ENCODE results near the gene TPCN2.
"Not testable (repeated sequence)": the region's sequence is repeated elsewhere in the genome, so short reads cannot be mapped to it uniquely, and the experiment has no call there.

Gene TPCN2

DNA sequence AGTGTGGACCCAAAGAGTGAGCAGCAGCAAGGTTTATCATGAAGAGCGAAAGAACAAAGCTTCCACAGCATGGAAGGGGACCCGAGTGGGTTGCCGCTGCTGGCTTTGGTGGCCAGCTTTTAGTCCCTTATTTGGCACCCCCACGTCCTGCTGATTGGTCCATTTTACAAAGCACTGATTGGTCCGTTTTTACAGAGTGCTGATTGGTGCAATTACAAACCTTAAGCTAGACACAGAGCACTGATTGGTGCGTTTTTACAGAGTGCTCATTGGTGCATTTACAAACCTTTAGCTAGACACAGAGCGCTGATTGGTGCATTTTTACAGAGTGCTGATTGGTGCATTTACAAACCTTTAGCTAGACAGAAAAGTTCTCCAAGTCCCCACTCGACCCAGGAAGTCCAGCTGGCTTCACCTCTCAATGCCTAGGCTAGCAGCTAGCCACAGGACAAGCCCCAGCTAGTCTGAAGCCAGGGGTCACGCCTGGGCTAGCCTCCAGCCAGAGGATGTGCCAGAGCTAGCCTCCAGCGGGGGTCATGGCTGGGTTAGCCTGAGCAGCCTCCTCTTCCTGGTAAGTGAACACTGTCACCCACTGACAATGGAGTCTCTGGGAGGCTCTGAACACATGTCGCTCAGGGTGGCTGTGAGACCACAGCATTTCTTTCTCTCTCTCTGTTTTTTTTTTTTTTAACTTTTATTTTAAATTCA is 100.8 kb downstream of the TPCN2 start:
- H4K91ac ChIP-seq (ENCODE audit: low read depth, low read length); H3K4me3 ChIP-seq (ENCODE audit: low read depth, low read length); H3K14ac ChIP-seq (ENCODE audit: low read length); H3K9me3 ChIP-seq (ENCODE audit: insufficient read depth, low read depth, low read length); H2AK5ac ChIP-seq (ENCODE audit: low read length); H4K12ac ChIP-seq (ENCODE audit: low read depth, low read length); H2BK5ac ChIP-seq (ENCODE audit: low read depth, low read length, poor library complexity); H3K4me1 ChIP-seq (ENCODE audit: control insufficient read depth in 1 of 2, insufficient read depth in 2 of 2, low read length in 2 of 2); H3K79me2 ChIP-seq (ENCODE audit: control insufficient read depth, insufficient read depth, low read length, poor library complexity); H3K18ac ChIP-seq (ENCODE audit: low read length); H3K9ac ChIP-seq (ENCODE audit: low read length); H2BK120ac ChIP-seq (ENCODE audit: insufficient read depth, low read length, poor library complexity); H4K8ac ChIP-seq (ENCODE audit: low read depth, low read length); H3K79me1 ChIP-seq (ENCODE audit: low read length); H2AFZ ChIP-seq (ENCODE audit: insufficient read depth, low read length, poor library complexity); DNase-seq; H3K36me3 ChIP-seq (ENCODE audit: control insufficient read depth in 1 of 2, insufficient read depth in 2 of 2, low read length in 2 of 2); H3K27ac ChIP-seq (ENCODE audit: low read depth, low read length); H3K23ac ChIP-seq (ENCODE audit: low read length); H3K4ac ChIP-seq (ENCODE audit: low read depth, low read length); H3K4me2 ChIP-seq (ENCODE audit: low read length); H3K27me3 ChIP-seq (ENCODE audit: insufficient read depth, low read length); H2BK12ac ChIP-seq (ENCODE audit: low read length): not testable (repeated sequence)
- no CpG with 5 or more reads among the region's 11 CpGs for WGBS (ENCODE audit: extremely low coverage, insufficient coverage, insufficient read length)

DNA sequence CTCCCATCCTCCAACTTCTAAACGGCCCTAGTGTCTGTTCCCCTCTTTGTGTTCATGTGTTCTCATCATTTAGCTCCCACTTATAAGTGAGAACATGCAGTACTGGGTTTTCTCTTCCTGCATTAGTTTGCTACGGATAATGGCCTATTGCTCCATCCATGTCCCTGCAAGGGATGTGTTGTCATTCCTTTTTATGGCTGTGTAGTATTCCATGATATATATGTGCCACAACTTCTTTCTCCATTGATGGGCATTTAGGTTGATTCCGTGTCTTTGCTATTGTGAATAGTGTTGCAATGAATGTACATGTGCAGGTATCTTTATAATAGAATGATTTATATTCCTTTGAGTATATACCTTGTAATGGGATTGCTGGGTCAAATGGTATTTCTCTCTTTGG is 101.4 kb downstream of the TPCN2 start:
- Histone ChIP-seq H4K12ac (ENCODE audit: low read depth, low read length) (no peak overlapping the region), H3K27ac (ENCODE audit: low read depth, low read length) (no peak overlapping the region), H3K9me3 (ENCODE audit: insufficient read depth, low read depth, low read length) (peaks cover 8% of the 10 kb centered on the region), H3K36me3 (ENCODE audit: control insufficient read depth in 1 of 2, insufficient read depth in 2 of 2, low read length in 2 of 2) (no peaks in the 10 kb centered on the region), H3K79me2 (ENCODE audit: control insufficient read depth, insufficient read depth, low read length, poor library complexity) (no peaks in the 10 kb centered on the region), H3K4me1 (ENCODE audit: control insufficient read depth in 1 of 2, insufficient read depth in 2 of 2, low read length in 2 of 2) (no peaks in the 10 kb centered on the region), H2BK120ac (ENCODE audit: insufficient read depth, low read length, poor library complexity) (no peak overlapping the region), H3K18ac (ENCODE audit: low read length) (no peak overlapping the region), H3K23ac (ENCODE audit: low read length) (no peak overlapping the region), H3K4me3 (ENCODE audit: low read depth, low read length) (no peak overlapping the region), H2AFZ (ENCODE audit: insufficient read depth, low read length, poor library complexity) (no peak overlapping the region), H3K4ac (ENCODE audit: low read depth, low read length) (no peak overlapping the region), H4K91ac (ENCODE audit: low read depth, low read length) (no peak overlapping the region), H2AK5ac (ENCODE audit: low read length) (no peak overlapping the region), H4K8ac (ENCODE audit: low read depth, low read length) (no peak overlapping the region), H3K14ac (ENCODE audit: low read length) (no peak overlapping the region), H3K9ac (ENCODE audit: low read length) (no peak overlapping the region), H3K4me2 (ENCODE audit: low read length) (no peak overlapping the region), H2BK12ac (ENCODE audit: low read length) (no peak overlapping the region), H2BK5ac (ENCODE audit: low read depth, low read length, poor library complexity) (no peak overlapping the region), H3K27me3 (ENCODE audit: insufficient read depth, low read length) (no peaks in the 10 kb centered on the region), H3K79me1 (ENCODE audit: low read length) (no peaks in the 10 kb centered on the region)
- DNase-seq: no peak
- WGBS (ENCODE audit: extremely low coverage, insufficient coverage, insufficient read length): no CpG with 5 or more reads among the region's 3 CpGs

DNA sequence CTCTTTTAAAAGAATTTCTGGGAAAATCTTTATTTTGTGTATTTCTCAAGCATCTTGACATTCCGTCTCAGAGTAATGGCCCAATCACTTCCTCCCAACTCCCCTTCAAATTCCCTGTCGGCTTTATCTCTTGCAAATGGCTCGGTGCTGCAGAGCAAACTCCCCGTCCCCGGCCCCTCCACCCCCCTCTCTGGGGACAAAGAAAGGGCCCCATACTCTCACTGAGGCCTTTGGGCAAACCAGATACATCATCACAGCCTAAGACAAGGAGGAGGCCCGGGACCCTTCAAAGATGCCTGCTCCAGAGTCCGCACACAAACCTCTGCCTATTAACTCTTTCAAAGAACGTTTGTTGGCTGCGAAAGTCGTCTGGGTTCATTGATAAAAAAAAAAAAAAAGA is 103.1 kb downstream of the TPCN2 start:
- no peak overlapping the region for H4K91ac ChIP-seq (ENCODE audit: low read depth, low read length)
- H3K14ac ChIP-seq (ENCODE audit: low read length): no peak overlapping the region
- no peaks in the 10 kb centered on the region for H3K27me3 ChIP-seq (ENCODE audit: insufficient read depth, low read length)
- no peak overlapping the region for H3K18ac ChIP-seq (ENCODE audit: low read length)
- H2BK12ac ChIP-seq (ENCODE audit: low read length): no peak overlapping the region
- H3K79me1 ChIP-seq (ENCODE audit: low read length): no peaks in the 10 kb centered on the region
- H2AK5ac ChIP-seq (ENCODE audit: low read length): no peak overlapping the region
- H4K12ac ChIP-seq (ENCODE audit: low read depth, low read length): no peak overlapping the region
- H3K27ac ChIP-seq (ENCODE audit: low read depth, low read length): no peak overlapping the region
- no peaks in the 10 kb centered on the region for H3K79me2 ChIP-seq (ENCODE audit: control insufficient read depth, insufficient read depth, low read length, poor library complexity)
- H3K4me2 ChIP-seq (ENCODE audit: low read length): no peak overlapping the region
- no peak overlapping the region for H2AFZ ChIP-seq (ENCODE audit: insufficient read depth, low read length, poor library complexity)
- no peak overlapping the region for H2BK120ac ChIP-seq (ENCODE audit: insufficient read depth, low read length, poor library complexity)
- peaks cover 8% of the 10 kb centered on the region for H3K9me3 ChIP-seq (ENCODE audit: insufficient read depth, low read depth, low read length)
- no CpG with 5 or more reads among the region's 10 CpGs for WGBS (ENCODE audit: extremely low coverage, insufficient coverage, insufficient read length)
- H3K4me3 ChIP-seq (ENCODE audit: low read depth, low read length): no peak overlapping the region
- H3K9ac ChIP-seq (ENCODE audit: low read length): no peak overlapping the region
- H3K23ac ChIP-seq (ENCODE audit: low read length): no peak overlapping the region
- H2BK5ac ChIP-seq (ENCODE audit: low read depth, low read length, poor library complexity): no peak overlapping the region
- no peaks in the 10 kb centered on the region for H3K36me3 ChIP-seq (ENCODE audit: control insufficient read depth in 1 of 2, insufficient read depth in 2 of 2, low read length in 2 of 2)
- no peak overlapping the region for H3K4ac ChIP-seq (ENCODE audit: low read depth, low read length)
- H4K8ac ChIP-seq (ENCODE audit: low read depth, low read length): no peak overlapping the region
- DNase-seq: no peak
- peaks cover 0 to 3% of the 10 kb centered on the region in 2 experiments for H3K4me1 ChIP-seq (ENCODE audit: control insufficient read depth in 1 of 2, insufficient read depth in 2 of 2, low read length in 2 of 2)

DNA sequence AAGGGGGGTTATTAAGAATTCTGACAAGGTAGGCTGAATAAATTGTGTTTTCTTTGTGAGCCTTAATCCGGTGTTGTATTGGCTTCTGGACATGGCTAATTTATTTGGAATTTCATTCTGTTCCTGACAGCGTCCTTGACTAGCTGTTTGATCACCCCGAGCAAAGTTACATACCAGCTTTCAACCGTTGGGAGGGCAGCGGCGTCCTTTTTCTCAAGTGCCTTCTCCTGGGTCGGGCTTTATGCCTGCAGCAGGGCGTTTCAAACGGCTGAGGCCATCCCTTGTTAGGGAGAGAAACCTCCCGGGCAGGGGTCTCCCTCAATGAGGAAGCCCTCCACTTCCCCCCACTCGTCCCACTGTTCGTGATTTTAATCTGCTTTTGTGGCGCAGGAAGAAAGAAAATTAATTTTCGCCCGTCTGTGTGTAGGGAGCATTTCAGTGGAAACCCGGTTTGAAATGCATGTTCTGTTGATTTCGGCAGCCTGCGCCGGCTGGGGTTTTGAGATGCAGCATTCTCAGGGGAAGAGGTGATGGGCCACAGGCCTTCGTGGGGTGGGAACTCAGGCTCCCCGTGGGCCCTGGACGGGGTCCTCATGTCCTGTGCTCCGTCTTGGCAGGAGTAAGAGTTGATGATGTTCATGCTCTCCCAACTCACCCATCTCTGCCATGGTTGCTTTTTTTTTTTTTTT is 104.1 kb downstream of the TPCN2 start:
- Histone ChIP-seq H3K9me3 (ENCODE audit: insufficient read depth, low read depth, low read length) (peaks cover 5% of the 10 kb centered on the region), H3K79me2 (ENCODE audit: control insufficient read depth, insufficient read depth, low read length, poor library complexity) (no peaks in the 10 kb centered on the region), H3K4me2 (ENCODE audit: low read length) (no peak overlapping the region), H2BK5ac (ENCODE audit: low read depth, low read length, poor library complexity) (no peak overlapping the region), H4K8ac (ENCODE audit: low read depth, low read length) (no peak overlapping the region), H3K4me3 (ENCODE audit: low read depth, low read length) (no peak overlapping the region), H2AFZ (ENCODE audit: insufficient read depth, low read length, poor library complexity) (no peak overlapping the region), H4K91ac (ENCODE audit: low read depth, low read length) (no peak overlapping the region), H3K14ac (ENCODE audit: low read length) (no peak overlapping the region), H4K12ac (ENCODE audit: low read depth, low read length) (no peak overlapping the region), H3K18ac (ENCODE audit: low read length) (no peak overlapping the region), H2BK120ac (ENCODE audit: insufficient read depth, low read length, poor library complexity) (no peak overlapping the region), H3K4me1 (ENCODE audit: control insufficient read depth in 1 of 2, insufficient read depth in 2 of 2, low read length in 2 of 2) (peaks cover 0 to 3% of the 10 kb centered on the region in 2 experiments), H3K27ac (ENCODE audit: low read depth, low read length) (no peak overlapping the region), H3K27me3 (ENCODE audit: insufficient read depth, low read length) (no peaks in the 10 kb centered on the region), H2AK5ac (ENCODE audit: low read length) (no peak overlapping the region), H3K23ac (ENCODE audit: low read length) (no peak overlapping the region), H3K79me1 (ENCODE audit: low read length) (no peaks in the 10 kb centered on the region), H3K9ac (ENCODE audit: low read length) (no peak overlapping the region), H3K36me3 (ENCODE audit: control insufficient read depth in 1 of 2, insufficient read depth in 2 of 2, low read length in 2 of 2) (no peaks in the 10 kb centered on the region), H2BK12ac (ENCODE audit: low read length) (no peak overlapping the region), H3K4ac (ENCODE audit: low read depth, low read length) (no peak overlapping the region)
- WGBS (ENCODE audit: extremely low coverage, insufficient coverage, insufficient read length): no CpG with 5 or more reads among the region's 23 CpGs
- no peak for DNase-seq

Data from trophoblast cell (in vitro differentiated cells and primary cell).